HFFc6 (cell line): ENCODE results near the gene CBX8. TPM values are rescaled to one million over a fixed set of nuclear protein-coding genes. Genes with fewer than 3 reads are reported as not detected.

ENCODE experiments used
- DNase-seq: peaks from one replicate; pipeline ENCODE4 v3.0.0-alpha.2; 2018
- H3K27ac Mint-ChIP-seq: 2 replicates; pipeline ENCODE4 v1.8.0; 2020; ENCODE audit warnings: mild to moderate bottlenecking, mixed read lengths
- H3K27me3 Mint-ChIP-seq: 2 replicates; pipeline ENCODE4 v1.8.0; 2021; ENCODE audit warnings: mild to moderate bottlenecking, moderate library complexity, mixed read lengths; ENCODE audit not compliant: insufficient read depth
- H3K36me3 Mint-ChIP-seq: 2 replicates; pipeline ENCODE4 v1.8.0; 2021; ENCODE audit warnings: low read depth, mixed read lengths
- H3K4me1 Mint-ChIP-seq: 2 replicates; pipeline ENCODE4 v1.8.0; 2020; ENCODE audit warnings: low read depth, mixed read lengths
- H3K4me3 Mint-ChIP-seq: 2 replicates; pipeline ENCODE4 v1.8.0; 2020; ENCODE audit warnings: mild to moderate bottlenecking, moderate library complexity, mixed read lengths
- H3K9me3 Mint-ChIP-seq: 2 replicates; pipeline ENCODE4 v1.8.0; 2020; ENCODE audit warnings: mild to moderate bottlenecking, mixed read lengths
- total RNA-seq, 6 experiments: library from RNA; stranded (reverse); fragmentation: NEBNext Ultra II Directional; extraction: Animal tissue kit (Norgen Biotek cat#: 25700); gene quantifications; 2 replicates in 1 of 6; 3 replicates in 5 of 6; pipeline ENCODE4 v1.2.3, GENCODE V29; 2021
- TF ChIP-seq, protein P1 (sequence below): fragments of 200-600 bp; sonication (generic); IDR thresholded peaks from 2 replicates; pipeline ENCODE4 v1.5.0; 2021; ENCODE audit warnings: antibody characterized with exemption, mild to moderate bottlenecking

Gene CBX8
- total RNA-seq, 6 experiments from 2014 or later = 6.0 to 10.6 (median 8.1) TPM

GRCh38 chr17:79795795-79796443, 958 bp downstream of the CBX8 start:
- no peak for DNase-seq
- peaks cover 38% of the 10 kb centered on the region for H3K4me1 Mint-ChIP-seq
- no peaks in the 10 kb centered on the region for H3K9me3 Mint-ChIP-seq
- H3K4me3 Mint-ChIP-seq = peak overlapping the region; percentile 91
- H3K27ac Mint-ChIP-seq = peak overlapping the region; percentile 42
- TF ChIP-seq, protein P1, sequence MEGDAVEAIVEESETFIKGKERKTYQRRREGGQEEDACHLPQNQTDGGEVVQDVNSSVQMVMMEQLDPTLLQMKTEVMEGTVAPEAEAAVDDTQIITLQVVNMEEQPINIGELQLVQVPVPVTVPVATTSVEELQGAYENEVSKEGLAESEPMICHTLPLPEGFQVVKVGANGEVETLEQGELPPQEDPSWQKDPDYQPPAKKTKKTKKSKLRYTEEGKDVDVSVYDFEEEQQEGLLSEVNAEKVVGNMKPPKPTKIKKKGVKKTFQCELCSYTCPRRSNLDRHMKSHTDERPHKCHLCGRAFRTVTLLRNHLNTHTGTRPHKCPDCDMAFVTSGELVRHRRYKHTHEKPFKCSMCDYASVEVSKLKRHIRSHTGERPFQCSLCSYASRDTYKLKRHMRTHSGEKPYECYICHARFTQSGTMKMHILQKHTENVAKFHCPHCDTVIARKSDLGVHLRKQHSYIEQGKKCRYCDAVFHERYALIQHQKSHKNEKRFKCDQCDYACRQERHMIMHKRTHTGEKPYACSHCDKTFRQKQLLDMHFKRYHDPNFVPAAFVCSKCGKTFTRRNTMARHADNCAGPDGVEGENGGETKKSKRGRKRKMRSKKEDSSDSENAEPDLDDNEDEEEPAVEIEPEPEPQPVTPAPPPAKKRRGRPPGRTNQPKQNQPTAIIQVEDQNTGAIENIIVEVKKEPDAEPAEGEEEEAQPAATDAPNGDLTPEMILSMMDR = no peak
- peaks cover 34% of the 10 kb centered on the region for H3K27me3 Mint-ChIP-seq
- H3K36me3 Mint-ChIP-seq = 0 out of 2 replicates have a peak, but pooled peaks cover 4% of the 10 kb centered on the region

DNA sequence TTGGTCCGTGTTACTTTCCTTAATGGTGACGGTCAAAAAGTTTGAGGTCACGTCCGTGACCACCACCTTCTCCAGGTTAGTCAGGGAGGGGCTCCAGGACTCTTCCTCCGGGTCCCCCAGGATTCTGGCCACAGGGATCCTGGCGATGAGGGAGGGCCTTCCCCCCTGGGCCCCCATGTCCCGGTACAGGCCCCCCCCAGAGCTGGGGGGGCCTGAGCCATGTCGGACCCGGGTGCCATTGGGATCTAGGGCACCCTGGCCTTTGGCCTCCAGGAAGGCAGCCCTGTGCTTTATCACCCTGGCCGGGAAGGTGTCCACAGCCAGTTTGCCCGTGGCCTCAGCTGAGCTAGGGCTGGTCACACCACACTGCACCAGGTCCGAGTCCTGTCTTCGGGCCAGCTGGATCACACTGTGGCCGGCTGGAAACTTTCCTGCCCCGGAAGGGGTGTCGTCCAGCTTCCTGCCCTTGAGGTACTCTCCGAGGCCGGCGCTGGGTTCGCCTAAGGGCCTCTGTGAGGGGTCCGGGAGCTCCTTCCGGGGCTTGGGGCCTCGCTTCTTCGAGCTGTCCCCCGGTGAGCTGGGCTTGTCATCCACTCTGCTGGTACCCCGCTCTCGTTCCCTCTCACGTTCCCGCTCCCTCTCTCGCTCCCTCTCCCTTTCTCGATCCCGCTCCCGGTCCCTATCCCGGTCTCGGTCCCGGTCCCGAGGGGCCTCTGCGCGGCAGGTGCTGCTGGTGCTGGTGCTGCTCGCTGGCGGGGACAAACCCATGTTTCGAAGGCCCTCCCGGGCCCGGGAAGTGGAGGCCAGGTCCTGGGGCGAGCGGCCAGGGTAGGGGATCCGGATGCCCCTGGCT, 2.0 kb downstream of the CBX8 start:
- Mint-ChIP-seq H3K27me3 (peaks cover 26% of the 10 kb centered on the region), H3K27ac (no peak overlapping the region), H3K36me3 (no peaks in the 10 kb centered on the region), H3K9me3 (no peaks in the 10 kb centered on the region), H3K4me3 (no peak overlapping the region), H3K4me1 (peaks cover 31% of the 10 kb centered on the region)
- DNase-seq = no peak
- TF ChIP-seq, protein P1 = no peak

DNA sequence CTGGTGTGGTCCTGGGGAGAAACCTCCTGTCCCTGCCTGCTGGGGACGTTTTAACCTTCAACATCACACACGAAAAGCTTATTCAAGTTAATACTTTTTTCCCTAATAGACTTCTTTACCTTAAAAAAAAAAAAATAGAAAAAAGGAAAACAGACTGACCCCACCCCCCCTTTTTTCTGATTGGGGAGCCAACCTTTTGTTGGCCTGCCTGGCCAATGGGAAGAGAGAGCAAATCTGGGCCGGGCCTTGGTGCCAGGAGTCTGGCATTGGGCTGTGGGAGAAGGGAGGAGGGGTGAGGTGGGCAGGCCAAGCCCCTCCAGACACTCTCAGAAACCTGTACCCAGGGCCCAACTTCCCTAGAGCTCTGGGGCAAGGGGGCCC, 3.0 kb downstream of the CBX8 start:
- peak overlapping the region; percentile 82 for H3K27ac Mint-ChIP-seq
- TF ChIP-seq, protein P1 = no peak
- H3K4me3 Mint-ChIP-seq = peak overlapping the region; percentile 83
- H3K9me3 Mint-ChIP-seq = no peaks in the 10 kb centered on the region
- no peaks in the 10 kb centered on the region for H3K36me3 Mint-ChIP-seq
- DNase-seq = no peak
- peaks cover 26% of the 10 kb centered on the region for H3K4me1 Mint-ChIP-seq
- H3K27me3 Mint-ChIP-seq = peaks cover 19% of the 10 kb centered on the region

DNA sequence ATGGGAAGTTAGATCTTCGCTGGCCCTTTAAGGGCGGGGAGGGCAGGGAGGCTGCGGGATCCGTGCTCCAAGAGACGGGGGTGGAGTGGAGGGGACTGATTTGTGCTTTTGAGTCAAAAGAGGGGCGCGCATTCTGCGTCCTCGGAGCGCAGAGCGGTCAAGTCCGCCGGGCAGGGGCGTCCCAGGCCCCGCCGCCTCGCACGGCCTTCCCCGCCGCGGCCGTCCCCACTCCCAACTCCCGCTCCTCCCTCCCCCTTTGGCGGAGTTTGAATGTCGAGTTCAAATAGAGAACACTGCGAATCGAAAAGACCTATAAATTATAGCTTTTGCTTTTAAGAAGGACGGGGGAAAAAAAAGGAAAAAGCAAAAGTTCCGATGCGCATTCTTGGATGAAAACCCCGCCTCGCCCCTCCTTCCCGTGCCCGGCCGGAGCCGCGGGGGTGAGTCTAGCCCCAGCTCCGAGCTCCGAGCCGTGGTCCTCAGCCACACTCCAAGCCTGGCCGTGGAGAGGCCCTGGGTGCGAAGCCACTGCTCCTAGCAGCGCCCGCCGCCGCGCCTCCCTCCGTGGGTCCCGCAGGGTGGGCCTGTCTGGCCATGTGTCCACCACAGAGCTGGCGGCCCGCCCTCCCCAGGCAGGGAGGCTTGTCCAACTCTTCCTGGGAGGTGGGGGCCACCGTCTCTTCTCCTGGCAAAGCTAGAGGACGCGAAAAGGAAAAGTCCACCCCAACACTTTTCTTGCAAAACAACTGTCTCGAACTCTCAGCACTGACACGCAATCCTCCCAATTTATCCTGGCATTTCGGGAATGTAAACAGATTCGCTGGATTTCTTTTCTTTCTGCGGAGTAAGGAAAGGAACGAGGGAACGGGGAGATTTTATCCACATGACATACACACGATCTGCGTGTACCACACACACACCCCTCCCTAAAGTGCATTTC, 3.6 kb downstream of the CBX8 start:
- TF ChIP-seq, protein P1 = no peak
- Mint-ChIP-seq H3K27ac (peak overlapping the region; percentile 82), H3K9me3 (no peaks in the 10 kb centered on the region), H3K4me1 (peaks cover 21% of the 10 kb centered on the region), H3K4me3 (peak overlapping the region; percentile 83), H3K36me3 (no peaks in the 10 kb centered on the region), H3K27me3 (peaks cover 19% of the 10 kb centered on the region)
- DNase-seq = peak; percentile 85

- TF ChIP-seq, protein P1 = no peak
- H3K9me3 Mint-ChIP-seq = no peaks in the 10 kb centered on the region
- H3K4me3 Mint-ChIP-seq = peak overlapping the region; percentile 83
- peaks cover 21% of the 10 kb centered on the region for H3K4me1 Mint-ChIP-seq
- H3K27me3 Mint-ChIP-seq = peaks cover 20% of the 10 kb centered on the region
- no peak for DNase-seq
- no peaks in the 10 kb centered on the region for H3K36me3 Mint-ChIP-seq
- H3K27ac Mint-ChIP-seq = no peak overlapping the region
Measured at GRCh38 chr17:79792341-79792871, 4.5 kb downstream of the CBX8 start.
